CD4-positive, alpha-beta T cell treated with Interleukin-4 for 1 hour (primary cell): ENCODE data around the gene RITA1.

Experiments used
- DNase-seq, 2 donors: peaks; one replicate each; pipeline ENCODE4 v3.0.0-alpha.2; 2020 to 2022

The RITA1 gene

GRCh38 chr12:113154351-113154973 lies 31.1 kb upstream of the RITA1 start:
- no peak for DNase-seq

- DNase-seq, result no peak
Observed at GRCh38 chr12:113155060-113155459, 30.5 kb upstream of the RITA1 start.

- DNase-seq, result no peak
Observed at GRCh38 chr12:113155646-113156045, 29.9 kb upstream of the RITA1 start.

DNA sequence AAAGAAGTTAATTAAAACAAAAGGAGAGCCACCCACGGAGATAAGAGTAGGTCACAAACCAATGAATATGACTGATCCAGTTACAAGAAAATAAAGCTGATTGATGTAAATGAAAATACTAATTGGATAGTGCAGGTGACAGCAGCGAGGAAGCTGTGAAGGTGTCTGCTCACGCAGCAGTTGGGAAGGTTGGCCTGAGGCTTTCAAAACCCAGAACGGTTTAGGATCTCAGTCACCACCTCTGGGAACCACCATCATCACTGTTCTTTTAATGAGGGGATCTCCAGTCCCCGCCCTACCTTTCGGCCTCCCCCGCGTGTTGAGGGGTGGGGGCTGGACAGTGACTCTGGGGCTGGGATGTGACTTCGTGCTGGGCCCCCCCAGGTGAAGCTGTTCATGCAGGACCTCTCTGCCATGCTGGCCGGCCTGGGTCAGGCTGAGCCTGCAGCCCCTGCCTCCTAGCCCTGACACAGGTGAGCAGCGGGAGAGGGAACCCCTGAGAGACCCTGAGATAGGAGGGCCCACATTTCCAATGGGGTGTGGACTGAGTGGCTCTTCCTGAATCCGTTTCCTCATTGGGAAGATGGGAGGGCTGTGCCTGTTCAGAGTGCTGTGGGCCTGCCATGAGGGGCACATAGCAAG lies 28.2 kb upstream of the RITA1 start:
- no peak for DNase-seq

DNA sequence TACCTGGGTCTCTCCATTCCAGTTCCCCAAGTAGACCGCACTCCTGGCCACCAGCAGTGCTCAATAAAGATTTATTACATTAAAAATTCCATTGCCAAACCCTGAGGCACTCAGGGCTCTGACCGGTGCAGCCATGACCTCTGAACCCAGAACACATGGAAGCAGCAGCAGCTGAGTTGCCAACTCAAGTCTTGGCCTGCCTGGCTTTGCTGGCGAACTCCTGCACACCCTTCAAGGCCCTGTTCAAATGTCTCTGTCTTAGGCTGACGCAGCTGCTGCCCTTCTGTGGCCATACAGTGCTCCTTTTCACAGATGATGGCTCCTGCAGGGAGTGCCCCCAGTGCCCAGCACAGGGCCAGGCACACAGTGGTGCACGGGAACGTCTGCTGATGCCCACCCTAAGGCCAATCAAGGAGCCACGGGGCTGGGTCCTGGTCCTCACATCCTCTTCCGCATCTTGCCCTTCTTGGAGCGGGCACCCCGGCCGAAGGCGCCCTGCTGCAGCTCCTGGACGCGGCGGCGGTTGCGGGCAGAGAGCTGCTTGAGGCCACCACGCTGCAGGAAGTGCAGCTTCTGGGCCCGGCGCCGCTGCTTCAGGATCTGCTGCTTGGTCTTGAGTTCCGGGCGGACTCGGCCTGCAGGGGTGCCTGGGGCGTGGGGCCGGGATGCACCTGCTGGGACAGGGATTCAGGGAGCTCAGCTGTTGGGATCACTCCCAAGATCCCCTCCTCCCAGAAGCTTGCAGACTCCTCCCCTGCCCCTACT lies 26.9 kb upstream of the RITA1 start:
- DNase-seq, result no peak

DNA sequence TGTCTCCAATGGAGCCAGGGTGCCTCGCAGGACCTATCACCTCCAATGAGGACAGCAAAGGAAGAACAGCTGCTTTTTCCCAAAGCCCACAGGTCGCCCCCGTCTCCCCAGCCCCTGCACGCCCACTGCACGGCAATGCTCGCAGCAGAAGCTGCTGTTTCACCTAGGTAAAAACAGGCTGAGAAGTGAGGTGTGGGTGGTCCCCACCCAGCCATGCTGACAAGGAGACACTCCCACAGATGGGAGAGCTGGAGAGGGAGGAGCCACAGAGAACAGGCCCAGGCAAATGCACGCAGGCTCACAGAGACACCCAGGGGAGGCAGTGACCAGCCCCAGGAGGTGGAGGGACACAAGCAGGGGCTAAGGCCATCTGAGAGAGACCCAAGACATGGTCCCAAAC lies 25.6 kb upstream of the RITA1 start:
- DNase-seq, result no peak

DNA sequence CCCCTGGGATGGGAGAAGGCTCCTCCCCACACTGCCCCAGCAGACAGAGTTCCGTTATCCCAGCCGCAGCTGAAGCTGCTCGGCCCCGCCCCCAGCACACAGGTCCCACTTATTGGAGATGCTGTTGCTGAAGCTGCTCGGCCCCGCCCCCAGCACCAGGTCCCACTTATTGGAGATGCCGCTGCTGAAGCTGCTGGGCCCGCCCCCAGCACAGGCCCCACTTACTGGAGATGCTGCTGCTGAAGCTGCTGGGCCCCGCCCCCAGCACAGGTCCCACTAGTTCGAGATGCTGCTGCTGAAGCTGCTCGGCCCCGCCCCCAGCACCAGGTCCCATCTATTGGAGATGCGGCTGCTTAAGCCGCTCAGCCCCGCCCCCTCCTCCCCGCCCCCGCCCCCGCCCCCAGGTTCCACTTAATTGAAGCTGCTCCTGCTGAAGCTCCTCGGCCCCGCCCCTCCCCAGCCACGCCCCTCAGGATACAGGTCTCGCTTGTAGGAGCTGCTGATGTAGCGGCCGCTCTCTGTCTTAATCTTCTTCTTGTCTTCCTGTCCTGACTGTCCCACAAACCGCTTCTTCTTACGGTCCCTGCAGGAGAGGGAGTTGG lies 24.0 kb upstream of the RITA1 start:
- peak in 1 of 2 donors; percentile 17 for DNase-seq

- no peak for DNase-seq
Observed at GRCh38 chr12:113162102-113163029, 23.2 kb upstream of the RITA1 start.

DNA sequence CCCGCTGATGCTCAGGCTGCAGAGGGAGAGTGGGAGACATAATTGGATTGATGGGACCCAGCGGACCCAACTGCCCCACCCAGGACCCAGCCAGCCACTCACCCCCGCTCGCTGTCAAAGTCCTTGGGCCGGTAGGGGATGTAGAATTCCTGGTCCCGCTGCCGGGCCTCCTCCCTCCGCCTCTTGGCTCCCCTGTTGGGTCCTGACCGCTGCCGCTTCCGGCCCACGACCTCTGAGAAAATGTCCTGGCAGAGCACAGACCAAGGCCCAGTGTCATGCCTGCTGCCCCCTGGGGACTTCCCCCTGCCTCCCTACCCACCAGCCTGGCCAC lies 22.5 kb upstream of the RITA1 start:
- DNase-seq, result no peak

- no peak for DNase-seq
Observed at GRCh38 chr12:113164014-113164413, 21.5 kb upstream of the RITA1 start.

GRCh38 chr12:113165521-113166450 lies 19.7 kb upstream of the RITA1 start:
- DNase-seq, result no peak

DNA sequence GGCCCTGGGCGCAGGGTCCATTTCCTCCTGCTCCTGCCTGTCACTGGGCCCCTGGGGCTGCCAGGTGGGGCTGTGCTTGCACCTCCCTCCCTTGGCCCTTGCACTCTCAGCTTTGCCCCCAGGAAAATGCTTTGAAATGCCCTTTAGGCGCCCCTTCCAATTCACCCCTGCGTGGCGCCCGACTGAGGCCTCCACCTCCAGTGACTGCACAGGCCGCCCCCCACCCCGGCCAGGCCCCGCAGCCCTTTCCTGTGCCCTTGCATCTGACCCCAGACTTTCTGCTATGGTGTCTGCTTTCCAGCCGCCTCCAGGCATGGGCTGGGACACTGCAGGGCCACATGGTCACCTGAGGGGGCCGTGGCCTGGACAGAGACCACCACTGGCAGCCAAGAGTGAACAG lies 17.7 kb upstream of the RITA1 start:
- no peak for DNase-seq

DNA sequence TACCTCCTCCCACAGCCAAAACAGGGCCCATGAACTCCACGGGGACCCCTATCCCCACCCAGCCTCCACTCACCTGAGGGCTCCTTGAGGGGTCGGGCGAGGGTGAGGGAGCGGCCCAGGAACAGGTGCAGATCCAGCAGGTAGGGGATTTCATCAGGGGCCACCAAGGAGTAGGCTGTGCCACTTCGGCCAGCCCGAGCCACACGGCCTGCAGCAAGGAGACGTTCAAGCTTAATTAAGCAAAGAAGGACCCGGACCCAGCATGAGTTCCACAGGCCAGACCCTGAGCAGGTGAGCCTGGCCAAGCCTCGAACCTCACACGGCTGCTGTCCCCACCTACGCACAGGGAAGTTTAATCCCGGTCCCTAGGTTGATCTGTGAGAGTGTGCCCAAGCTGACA lies 15.8 kb upstream of the RITA1 start:
- DNase-seq, result no peak

DNA sequence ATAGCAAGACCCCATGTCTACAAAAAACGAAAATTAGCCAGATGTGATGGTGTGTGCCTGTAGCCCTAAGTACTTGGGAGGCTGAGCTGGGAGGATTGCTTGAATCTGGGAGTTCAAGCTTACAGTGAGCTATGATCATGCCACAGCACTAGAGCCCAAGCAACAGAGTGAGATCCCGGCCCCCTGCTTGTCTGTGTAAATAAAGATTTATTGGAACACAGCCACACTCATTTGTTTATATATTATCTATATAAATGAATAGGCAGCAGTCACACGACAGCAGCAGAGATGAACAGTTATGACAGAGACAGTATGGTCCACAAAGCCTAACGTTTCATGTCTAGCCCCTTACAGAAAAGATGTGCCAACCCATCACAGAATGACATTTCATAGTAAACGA lies 15.1 kb upstream of the RITA1 start:
- DNase-seq, result no peak

GRCh38 chr12:113170926-113171325 lies 14.6 kb upstream of the RITA1 start:
- DNase-seq, result no peak

DNA sequence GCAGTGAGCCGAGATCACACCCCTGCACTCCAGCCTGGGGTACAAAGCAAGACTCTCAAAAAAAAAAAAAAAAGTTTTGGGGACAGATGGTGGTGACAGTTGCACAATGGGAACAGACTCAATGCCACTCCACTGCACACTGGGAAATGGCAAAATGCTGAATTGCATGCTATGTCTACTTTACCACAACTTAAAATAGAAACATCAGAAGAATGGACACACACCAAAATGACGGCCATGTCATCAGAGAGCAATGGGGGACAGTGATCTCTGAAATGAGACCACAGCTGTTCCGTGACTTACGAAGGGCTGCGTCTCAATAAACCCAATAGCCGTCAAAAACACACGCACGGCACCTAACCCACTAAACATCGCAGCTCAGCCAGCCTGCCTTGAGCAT lies 14.0 kb upstream of the RITA1 start:
- no peak for DNase-seq

DNA sequence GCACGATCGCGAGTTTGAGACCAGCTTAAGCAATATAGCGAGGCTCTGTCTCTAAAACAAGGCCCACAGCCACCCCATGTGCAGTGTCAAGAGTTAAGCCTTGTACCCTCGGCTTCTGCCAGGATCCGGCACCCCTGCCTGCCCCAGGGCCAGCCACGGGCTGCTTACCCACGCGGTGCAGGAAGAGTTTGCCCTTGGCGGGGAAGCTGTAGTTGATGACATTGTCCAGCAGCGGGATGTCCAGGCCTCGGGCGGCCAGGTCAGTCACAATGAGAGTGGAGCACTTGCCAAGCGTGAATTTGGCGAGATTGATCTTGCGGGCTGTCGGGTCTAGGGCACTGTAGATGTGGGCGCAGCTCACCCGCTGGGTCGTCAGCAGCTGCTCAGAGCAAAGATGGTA lies 13.3 kb upstream of the RITA1 start:
- no peak for DNase-seq

DNA sequence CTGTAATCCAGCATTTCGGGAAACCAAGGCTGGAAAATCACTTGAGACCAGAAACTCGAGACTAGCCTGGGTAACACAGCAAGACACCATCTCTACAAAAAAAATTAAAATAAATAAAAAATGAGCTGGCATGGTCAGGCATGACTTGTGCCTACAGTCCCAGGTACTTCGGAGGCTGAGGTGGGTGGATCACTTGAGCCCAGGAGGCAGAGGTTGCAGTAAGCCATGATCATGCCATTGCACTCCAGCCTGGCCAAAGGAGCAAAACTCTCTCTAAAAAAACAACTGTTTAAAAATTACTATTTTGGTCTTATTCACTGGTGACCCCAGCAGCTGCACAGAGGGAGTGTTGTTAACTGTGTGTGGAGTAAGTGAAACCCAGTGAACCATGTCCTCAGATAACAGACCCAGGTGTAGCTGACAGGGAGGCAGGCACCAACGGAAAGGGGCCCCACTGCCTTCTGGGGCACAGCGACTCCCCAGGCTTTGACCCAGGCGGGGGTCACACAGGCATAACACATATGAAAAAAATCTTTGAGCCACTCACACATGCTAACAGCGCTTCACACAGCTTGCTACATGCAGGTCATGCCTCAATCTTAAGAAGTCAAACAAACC lies 12.3 kb upstream of the RITA1 start:
- no peak for DNase-seq

- peak; percentile 75 to 78 for DNase-seq
Observed at GRCh38 chr12:113174461-113175384, 10.8 kb upstream of the RITA1 start.

DNA sequence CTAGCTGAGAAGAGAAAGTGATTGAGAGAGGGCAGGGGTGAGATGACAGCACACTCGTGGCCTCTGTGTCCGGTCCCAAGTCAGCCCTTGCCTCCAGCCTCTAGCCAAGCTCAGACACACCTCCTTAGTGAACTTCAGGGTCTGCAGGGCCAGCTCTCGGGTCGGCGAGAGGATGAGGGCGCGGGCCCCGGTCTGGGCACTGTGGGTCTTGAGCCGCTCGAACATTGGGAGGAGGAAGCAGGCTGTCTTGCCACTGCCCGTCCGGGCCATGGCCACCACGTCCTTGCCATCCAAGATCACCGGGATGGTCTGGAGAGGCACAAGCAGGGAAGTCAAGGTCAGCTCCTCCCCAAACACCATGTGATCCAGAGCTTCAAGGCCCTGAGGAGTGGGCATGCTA lies 6.5 kb upstream of the RITA1 start:
- no peak for DNase-seq
